ENCODE measurements around the gene CDC20.

CDC20 gene

GRCh38 chr1:43410571-43410970 lies 51.8 kb downstream of the CDC20 start:
- Histone ChIP-seq H3K27me3 (ENCODE audit: insufficient read depth, low read length, poor library complexity, severe bottlenecking) (no peaks in the 10 kb centered on the region), H3K4me2 (ENCODE audit: low read depth, low read length, poor library complexity, severe bottlenecking) (no peak overlapping the region), H3F3A (ENCODE audit: low read depth) (no peaks in the 10 kb centered on the region), H3K79me2 (ENCODE audit: insufficient read depth, low read length) (no peaks in the 10 kb centered on the region), H3K4me1 (ENCODE audit: insufficient read depth, low read length, poor library complexity, severe bottlenecking) (no peaks in the 10 kb centered on the region), H2AFZ (ENCODE audit: low read length) (no peak overlapping the region), H3K9me2 (replicated peaks; ENCODE audit: low read depth, low read length) (no peaks in the 10 kb centered on the region), H4K20me1 (ENCODE audit: insufficient read depth, low read length, poor library complexity, severe bottlenecking) (no peaks in the 10 kb centered on the region), H3K4me3 (ENCODE audit: low read length, poor library complexity, severe bottlenecking) (no peak overlapping the region), H3K9me3 (ENCODE audit: insufficient read depth, low read depth, low read length) (no peaks in the 10 kb centered on the region), H3K9ac (ENCODE audit: low read depth, low read length, poor library complexity, severe bottlenecking) (no peak overlapping the region), H3K36me3 (ENCODE audit: insufficient read depth, low read length) (peaks cover 9% of the 10 kb centered on the region; the same call in 1 of the 2 replicates)
- TF ChIP-seq, protein P1, sequence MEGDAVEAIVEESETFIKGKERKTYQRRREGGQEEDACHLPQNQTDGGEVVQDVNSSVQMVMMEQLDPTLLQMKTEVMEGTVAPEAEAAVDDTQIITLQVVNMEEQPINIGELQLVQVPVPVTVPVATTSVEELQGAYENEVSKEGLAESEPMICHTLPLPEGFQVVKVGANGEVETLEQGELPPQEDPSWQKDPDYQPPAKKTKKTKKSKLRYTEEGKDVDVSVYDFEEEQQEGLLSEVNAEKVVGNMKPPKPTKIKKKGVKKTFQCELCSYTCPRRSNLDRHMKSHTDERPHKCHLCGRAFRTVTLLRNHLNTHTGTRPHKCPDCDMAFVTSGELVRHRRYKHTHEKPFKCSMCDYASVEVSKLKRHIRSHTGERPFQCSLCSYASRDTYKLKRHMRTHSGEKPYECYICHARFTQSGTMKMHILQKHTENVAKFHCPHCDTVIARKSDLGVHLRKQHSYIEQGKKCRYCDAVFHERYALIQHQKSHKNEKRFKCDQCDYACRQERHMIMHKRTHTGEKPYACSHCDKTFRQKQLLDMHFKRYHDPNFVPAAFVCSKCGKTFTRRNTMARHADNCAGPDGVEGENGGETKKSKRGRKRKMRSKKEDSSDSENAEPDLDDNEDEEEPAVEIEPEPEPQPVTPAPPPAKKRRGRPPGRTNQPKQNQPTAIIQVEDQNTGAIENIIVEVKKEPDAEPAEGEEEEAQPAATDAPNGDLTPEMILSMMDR (conservative IDR thresholded peaks at IDR 0.05; ENCODE audit: low read length), result no peak
- no peak for TF ChIP-seq EZH2phosphoT487 (IDR thresholded peaks at IDR 0.05; ENCODE audit: borderline replicate concordance)
